Uterus (tissue), 4 donors: ENCODE data around the gene HSD17B7. TPM values are rescaled to one million over a fixed set of nuclear protein-coding genes. Genes with fewer than 3 reads are reported as not detected.

ENCODE experiments used
- DNase-seq, 2 donors: peaks; one replicate each; pipeline ENCODE4 v3.0.0-alpha.2; 2019 to 2020
- H3K27ac ChIP-seq, 2 donors: fragments of 200-600 bp; sonication (generic); 1 replicate in 1 of 2; 2 replicates in 1 of 2; pipeline ENCODE4 v1.5.1; 2016 to 2018
- H3K27me3 ChIP-seq, 2 donors: fragments of 200-600 bp; sonication (generic); one replicate each; pipeline ENCODE4 v1.5.1; 2018 to 2019; ENCODE audit warnings: control low read depth in 1 of 2
- H3K36me3 ChIP-seq, 2 donors: fragments of 200-600 bp; sonication (generic); one replicate each; pipeline ENCODE4 v1.5.1; 2019; ENCODE audit warnings: control low read depth in 1 of 2
- H3K4me1 ChIP-seq, 2 donors: fragments of 200-600 bp; sonication (generic); one replicate each; pipeline ENCODE4 v1.5.1; 2018 to 2019; ENCODE audit warnings: control low read depth in 1 of 2
- H3K4me3 ChIP-seq, 2 donors: fragments of 200-600 bp; sonication (generic); 1 replicate in 1 of 2; 2 replicates in 1 of 2; pipeline ENCODE4 v1.5.1; 2018 to 2019; ENCODE audit warnings: mild to moderate bottlenecking in 1 of 2
- H3K9me3 ChIP-seq, 2 donors: fragments of 200-600 bp; sonication (generic); one replicate each; pipeline ENCODE4 v1.5.1; 2019; ENCODE audit warnings: control low read depth in 1 of 2
- POLR2A ChIP-seq, 2 donors: fragments of 450-650 bp; IDR thresholded peaks; one replicate each; pipeline ENCODE4 v1.6.1; 2016; ENCODE audit warnings: antibody characterized with exemption in 2 of 2, mild to moderate bottlenecking in 1 of 2, moderate library complexity in 1 of 2
- intact Hi-C: fragments of 100-400 bp; cut with DNase I; formaldehyde crosslinking; loops from one replicate; pipeline ENCODE4 v1.15.1; 2023; ENCODE audit warnings: low total_unique reads
- total RNA-seq, 4 donors: library from RNA; depleted of rRNA in 3 of 4; stranded (reverse); fragments of >200 nt in 3 of 4; gene quantifications; one replicate each; pipeline versions ENCODE4 v1.1.0 to v1.2.4, GENCODE V29; 2014 to 2023
- TF ChIP-seq, protein P1 (sequence below), 4 experiments: fragments of 200-600 bp in 2 of 4; fragments of 450-650 bp in 2 of 4; sonication (generic) in 2 of 4; IDR thresholded peaks; one replicate each; pipeline ENCODE4 v1.5.1; 2016 to 2019; ENCODE audit warnings: antibody characterized with exemption in 4 of 4, mild to moderate bottlenecking in 2 of 4, moderate library complexity in 1 of 4
- donor health status: DM: yes; HTN: yes; CAD: no.

The HSD17B7 gene
- total RNA-seq, 4 donors from 2014 or later = 3.1 to 24.7 (median 10.3) TPM

DNA sequence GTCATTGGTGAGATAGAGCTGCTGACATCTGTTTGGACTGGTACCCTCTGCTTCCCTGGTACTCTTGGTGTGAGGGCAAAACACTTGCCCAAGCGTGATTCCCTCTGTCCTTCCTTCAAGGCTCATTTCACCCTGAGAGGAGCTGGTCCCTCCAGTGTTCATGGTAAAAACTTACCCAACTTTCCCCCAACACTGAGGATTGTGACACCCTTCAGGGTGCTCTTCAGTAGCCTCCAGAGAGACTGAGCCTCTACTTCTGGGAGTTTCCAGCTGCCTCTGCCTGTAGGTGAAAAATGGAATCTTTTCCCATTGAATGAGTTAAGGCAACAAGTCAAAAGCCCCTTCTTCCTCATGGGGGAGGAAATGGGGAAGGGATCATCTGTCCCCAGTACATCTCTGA, 60.8 kb downstream of the HSD17B7 start:
- no peaks in the 10 kb centered on the region for H3K9me3 ChIP-seq
- no peaks in the 10 kb centered on the region for H3K27me3 ChIP-seq
- H3K36me3 ChIP-seq = no peaks in the 10 kb centered on the region
- H3K27ac ChIP-seq = no peak overlapping the region
- H3K4me3 ChIP-seq = no peak overlapping the region
- TF ChIP-seq POLR2A (IDR thresholded peaks at IDR 0.05) = no peak
- TF ChIP-seq, protein P1, sequence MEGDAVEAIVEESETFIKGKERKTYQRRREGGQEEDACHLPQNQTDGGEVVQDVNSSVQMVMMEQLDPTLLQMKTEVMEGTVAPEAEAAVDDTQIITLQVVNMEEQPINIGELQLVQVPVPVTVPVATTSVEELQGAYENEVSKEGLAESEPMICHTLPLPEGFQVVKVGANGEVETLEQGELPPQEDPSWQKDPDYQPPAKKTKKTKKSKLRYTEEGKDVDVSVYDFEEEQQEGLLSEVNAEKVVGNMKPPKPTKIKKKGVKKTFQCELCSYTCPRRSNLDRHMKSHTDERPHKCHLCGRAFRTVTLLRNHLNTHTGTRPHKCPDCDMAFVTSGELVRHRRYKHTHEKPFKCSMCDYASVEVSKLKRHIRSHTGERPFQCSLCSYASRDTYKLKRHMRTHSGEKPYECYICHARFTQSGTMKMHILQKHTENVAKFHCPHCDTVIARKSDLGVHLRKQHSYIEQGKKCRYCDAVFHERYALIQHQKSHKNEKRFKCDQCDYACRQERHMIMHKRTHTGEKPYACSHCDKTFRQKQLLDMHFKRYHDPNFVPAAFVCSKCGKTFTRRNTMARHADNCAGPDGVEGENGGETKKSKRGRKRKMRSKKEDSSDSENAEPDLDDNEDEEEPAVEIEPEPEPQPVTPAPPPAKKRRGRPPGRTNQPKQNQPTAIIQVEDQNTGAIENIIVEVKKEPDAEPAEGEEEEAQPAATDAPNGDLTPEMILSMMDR (IDR thresholded peaks at IDR 0.05) = no peak
- intact Hi-C loops = no loop called here
- DNase-seq = no peak
- H3K4me1 ChIP-seq = no peaks in the 10 kb centered on the region

DNA sequence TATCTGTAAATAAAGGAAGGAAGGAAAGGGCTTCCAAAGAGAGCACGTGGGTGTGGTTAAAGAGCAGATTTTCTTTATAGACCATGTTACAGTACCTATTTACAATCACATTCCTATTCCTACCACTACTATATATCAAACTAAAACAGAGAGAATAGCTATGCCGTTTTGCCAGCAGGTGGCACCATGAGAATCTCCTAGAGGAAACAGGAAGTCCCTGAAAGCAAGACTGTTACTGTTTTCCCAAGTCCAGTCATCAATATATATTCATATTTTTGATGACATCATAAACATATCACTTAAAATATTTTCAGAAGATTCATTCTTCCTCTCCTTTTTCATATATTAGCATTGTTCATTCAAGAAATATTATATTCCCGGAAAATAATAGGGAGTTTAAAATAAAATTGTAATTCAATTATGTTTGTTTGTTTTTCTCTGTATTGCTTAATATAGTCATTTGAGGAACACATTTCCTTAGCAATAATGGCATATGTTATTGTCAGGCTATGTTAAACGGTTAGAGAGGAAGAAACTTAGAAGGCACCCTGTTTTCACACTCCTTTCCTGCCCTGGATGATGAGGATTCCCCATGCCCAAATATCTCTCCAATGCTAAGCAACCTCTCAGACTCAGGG, 63.9 kb downstream of the HSD17B7 start:
- intact Hi-C loops = no loop called here
- Histone ChIP-seq H3K4me1 (no peaks in the 10 kb centered on the region), H3K4me3 (no peak overlapping the region), H3K27me3 (no peaks in the 10 kb centered on the region), H3K27ac (no peak overlapping the region), H3K36me3 (no peaks in the 10 kb centered on the region), H3K9me3 (no peaks in the 10 kb centered on the region)
- no peak for TF ChIP-seq POLR2A (IDR thresholded peaks at IDR 0.05)
- TF ChIP-seq, protein P1 (IDR thresholded peaks at IDR 0.05) = peak; percentile 48 to 70 (median 58)
- peak; percentile 37 to 45 for DNase-seq

DNA sequence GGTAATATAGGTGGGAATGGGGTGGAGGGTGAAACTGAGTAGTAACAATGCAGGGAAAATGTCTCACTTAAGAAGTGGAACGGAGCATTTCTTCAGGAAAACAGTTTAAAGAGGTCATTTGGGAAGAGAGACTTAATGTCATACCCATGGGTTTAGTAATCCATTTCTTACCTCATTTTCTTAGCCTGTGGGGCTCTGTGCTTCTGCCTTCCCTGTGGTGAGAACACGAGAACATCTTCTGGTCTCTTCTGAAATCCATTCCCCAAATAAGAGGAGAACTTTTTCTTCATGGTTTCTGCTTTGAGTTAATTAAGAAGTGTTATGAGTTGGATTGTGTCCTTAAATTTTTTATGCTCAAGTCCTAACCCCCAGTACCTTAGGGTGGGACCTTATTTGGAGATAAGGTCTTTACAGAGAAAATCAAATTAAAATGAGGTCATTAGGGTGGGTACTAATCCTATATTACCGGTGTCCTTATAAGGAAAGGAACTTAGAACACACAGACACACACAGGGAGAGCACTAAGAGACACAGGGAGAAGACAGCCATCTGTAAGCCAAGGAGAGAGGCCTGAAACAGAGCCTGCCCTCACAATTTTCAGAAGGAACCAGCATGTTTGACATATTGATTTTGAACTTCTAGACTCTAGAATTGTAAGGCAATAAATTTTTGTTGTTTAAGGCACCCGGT, 65.1 kb downstream of the HSD17B7 start:
- H3K36me3 ChIP-seq = no peaks in the 10 kb centered on the region
- no peaks in the 10 kb centered on the region for H3K27me3 ChIP-seq
- no peak for TF ChIP-seq POLR2A (IDR thresholded peaks at IDR 0.05)
- TF ChIP-seq, protein P1 (IDR thresholded peaks at IDR 0.05) = no peak
- intact Hi-C loops = no loop called here
- no peaks in the 10 kb centered on the region for H3K4me1 ChIP-seq
- H3K27ac ChIP-seq = no peak overlapping the region
- H3K9me3 ChIP-seq = no peaks in the 10 kb centered on the region
- no peak overlapping the region for H3K4me3 ChIP-seq
- no peak for DNase-seq

DNA sequence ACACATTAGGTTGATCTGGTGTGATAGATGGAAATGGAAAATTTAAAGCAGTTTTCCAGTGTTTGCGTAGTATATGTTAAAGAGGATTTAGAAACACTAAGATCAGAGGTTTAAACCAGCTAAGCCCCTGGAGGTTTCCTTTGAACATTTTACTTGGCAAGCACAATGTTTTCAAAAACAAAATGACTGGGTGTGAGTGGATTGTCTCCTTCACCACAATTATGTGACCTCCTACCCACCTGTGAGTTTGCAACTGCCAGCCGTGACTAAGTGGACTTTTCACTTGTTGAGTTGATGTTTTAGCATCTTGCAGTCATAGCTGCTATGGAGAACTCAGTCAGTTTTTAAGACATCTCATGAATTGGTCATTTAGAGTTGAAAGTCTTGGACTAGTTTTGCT, 65.8 kb downstream of the HSD17B7 start:
- no peak overlapping the region for H3K4me3 ChIP-seq
- H3K36me3 ChIP-seq = no peaks in the 10 kb centered on the region
- no peaks in the 10 kb centered on the region for H3K9me3 ChIP-seq
- H3K4me1 ChIP-seq = no peaks in the 10 kb centered on the region
- H3K27me3 ChIP-seq = no peaks in the 10 kb centered on the region
- TF ChIP-seq POLR2A (IDR thresholded peaks at IDR 0.05) = no peak
- TF ChIP-seq, protein P1 (IDR thresholded peaks at IDR 0.05) = no peak
- no peak for DNase-seq
- no peak overlapping the region for H3K27ac ChIP-seq
- intact Hi-C loops = no loop called here

DNA sequence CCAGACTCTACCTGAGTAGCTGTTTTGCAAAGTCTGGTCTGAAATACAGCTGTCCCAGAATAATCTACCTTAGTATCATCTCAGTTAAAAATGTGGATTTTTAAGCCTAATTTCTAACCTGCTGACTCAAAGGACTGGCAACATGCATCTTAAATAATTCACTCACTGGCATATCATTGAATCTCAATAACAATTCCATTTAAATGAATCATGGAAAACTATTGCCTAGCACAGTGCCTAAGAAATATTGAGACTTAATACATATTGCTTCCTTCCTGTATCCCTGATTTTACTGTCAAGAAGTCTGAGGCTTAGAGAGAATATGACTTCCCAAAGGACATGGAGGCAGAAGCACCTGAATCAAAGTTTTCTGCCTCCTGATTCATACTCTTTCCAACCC, 67.3 kb downstream of the HSD17B7 start:
- Histone ChIP-seq H3K36me3 (no peaks in the 10 kb centered on the region), H3K27me3 (no peaks in the 10 kb centered on the region), H3K4me3 (no peak overlapping the region), H3K4me1 (no peaks in the 10 kb centered on the region), H3K27ac (no peak overlapping the region), H3K9me3 (no peaks in the 10 kb centered on the region)
- intact Hi-C loops = no loop called here
- DNase-seq = no peak
- TF ChIP-seq POLR2A (IDR thresholded peaks at IDR 0.05) = no peak
- TF ChIP-seq, protein P1 (IDR thresholded peaks at IDR 0.05) = no peak
